Measurements from ENCODE around the gene DNAJC1.
A peak's percentile ranks its signal among the peaks of the same experiment; 100 is the strongest.

Gene DNAJC1

GRCh38 chr10:21733710-21734109, 269.8 kb downstream of the DNAJC1 start:
- no peak for DNase-seq (ENCODE audit: extremely low read depth, low read depth)
- no peak for TF ChIP-seq CTCF (IDR thresholded peaks at IDR 0.05; ENCODE audit: low read depth, low read length, missing control alignments)

GRCh38 chr10:21732067-21732772, 271.3 kb downstream of the DNAJC1 start:
- H3K4me3 ChIP-seq (replicated peaks; ENCODE audit: low read depth, low read length), result no peak overlapping the region
- peak; percentile 66 for DNase-seq (ENCODE audit: extremely low read depth, low read depth)
- peak; percentile 96 for TF ChIP-seq CTCF (IDR thresholded peaks at IDR 0.05; ENCODE audit: low read depth, low read length, missing control alignments)

More at GRCh38 chr10:21733710-21734109, 269.8 kb downstream of the DNAJC1 start:
- no peak overlapping the region for H3K4me3 ChIP-seq (replicated peaks; ENCODE audit: low read depth, low read length)

GRCh38 chr10:21728618-21729017, 274.9 kb downstream of the DNAJC1 start:
- TF ChIP-seq CTCF (IDR thresholded peaks at IDR 0.05; ENCODE audit: low read depth, low read length, missing control alignments), result no peak
- no peak overlapping the region for H3K4me3 ChIP-seq (replicated peaks; ENCODE audit: low read depth, low read length)
- no peak for DNase-seq (ENCODE audit: extremely low read depth, low read depth)

GRCh38 chr10:21727452-21728168, 275.9 kb downstream of the DNAJC1 start:
- no peak for TF ChIP-seq CTCF (IDR thresholded peaks at IDR 0.05; ENCODE audit: low read depth, low read length, missing control alignments)
- no peak for DNase-seq (ENCODE audit: extremely low read depth, low read depth)
- H3K4me3 ChIP-seq (replicated peaks; ENCODE audit: low read depth, low read length), result no peak overlapping the region

GRCh38 chr10:21726601-21727225, 276.8 kb downstream of the DNAJC1 start:
- TF ChIP-seq CTCF (IDR thresholded peaks at IDR 0.05; ENCODE audit: low read depth, low read length, missing control alignments), result no peak
- no peak overlapping the region for H3K4me3 ChIP-seq (replicated peaks; ENCODE audit: low read depth, low read length)
- DNase-seq (ENCODE audit: extremely low read depth, low read depth), result no peak

GRCh38 chr10:21724687-21725367, 278.7 kb downstream of the DNAJC1 start:
- peak; percentile 100 for DNase-seq (ENCODE audit: extremely low read depth, low read depth)
- H3K4me3 ChIP-seq (replicated peaks; ENCODE audit: low read depth, low read length), result no peak overlapping the region
- TF ChIP-seq CTCF (IDR thresholded peaks at IDR 0.05; ENCODE audit: low read depth, low read length, missing control alignments), result no peak
